ENCODE measurements around the gene YY1AP1. TPM values are rescaled to one million over a fixed set of nuclear protein-coding genes. Genes with fewer than 3 reads are reported as not detected.
"Not testable (repeated sequence)": the region's sequence is repeated elsewhere in the genome, so short reads cannot be mapped to it uniquely, and the experiment has no call there.

Gene YY1AP1, protein sequence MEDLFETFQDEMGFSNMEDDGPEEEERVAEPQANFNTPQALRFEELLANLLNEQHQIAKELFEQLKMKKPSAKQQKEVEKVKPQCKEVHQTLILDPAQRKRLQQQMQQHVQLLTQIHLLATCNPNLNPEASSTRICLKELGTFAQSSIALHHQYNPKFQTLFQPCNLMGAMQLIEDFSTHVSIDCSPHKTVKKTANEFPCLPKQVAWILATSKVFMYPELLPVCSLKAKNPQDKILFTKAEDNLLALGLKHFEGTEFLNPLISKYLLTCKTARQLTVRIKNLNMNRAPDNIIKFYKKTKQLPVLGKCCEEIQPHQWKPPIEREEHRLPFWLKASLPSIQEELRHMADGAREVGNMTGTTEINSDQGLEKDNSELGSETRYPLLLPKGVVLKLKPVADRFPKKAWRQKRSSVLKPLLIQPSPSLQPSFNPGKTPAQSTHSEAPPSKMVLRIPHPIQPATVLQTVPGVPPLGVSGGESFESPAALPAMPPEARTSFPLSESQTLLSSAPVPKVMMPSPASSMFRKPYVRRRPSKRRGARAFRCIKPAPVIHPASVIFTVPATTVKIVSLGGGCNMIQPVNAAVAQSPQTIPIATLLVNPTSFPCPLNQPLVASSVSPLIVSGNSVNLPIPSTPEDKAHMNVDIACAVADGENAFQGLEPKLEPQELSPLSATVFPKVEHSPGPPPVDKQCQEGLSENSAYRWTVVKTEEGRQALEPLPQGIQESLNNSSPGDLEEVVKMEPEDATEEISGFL
- total RNA-seq, result 100 to 1,000 TPM in 3 of 6 donors, 10 to 100 TPM in 3; 49.3 to 225 (median 89.9) TPM

DNA sequence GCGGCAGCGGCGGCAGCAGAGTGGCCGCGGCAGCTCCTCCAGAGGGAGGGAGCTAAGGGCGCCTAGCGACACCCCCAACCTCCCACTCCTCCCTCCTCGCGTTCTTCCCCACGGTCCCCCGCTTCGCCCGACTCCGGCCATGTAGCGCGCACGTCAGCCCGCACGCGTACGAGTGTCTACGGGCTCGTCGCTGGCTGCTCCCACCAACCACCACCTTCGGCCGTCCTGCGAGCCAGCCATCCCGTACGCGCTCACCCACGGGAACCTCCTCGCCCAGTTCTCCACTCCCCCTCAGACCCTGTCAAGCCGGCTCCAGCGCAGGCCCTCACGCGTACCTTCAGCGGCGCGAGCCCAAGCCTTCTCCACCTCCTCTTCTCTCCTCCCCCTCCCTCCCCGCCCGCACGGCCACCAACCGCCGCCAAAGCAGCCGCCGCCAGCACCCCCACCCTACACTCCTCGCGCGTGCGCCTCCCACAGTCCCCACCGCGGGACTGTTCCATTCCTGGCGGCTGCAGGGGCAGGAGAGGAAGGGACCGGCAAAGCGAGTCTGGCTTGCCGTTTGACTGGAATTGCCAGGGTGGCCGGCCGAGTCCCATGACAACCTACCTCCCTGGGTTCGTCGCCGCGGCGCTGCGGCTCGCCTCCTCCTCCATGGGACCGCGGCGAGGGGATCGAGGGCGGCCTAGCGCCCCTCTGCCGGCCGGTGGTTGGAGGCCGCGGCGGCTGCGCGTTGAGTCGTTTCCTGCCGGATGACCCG, at the start of gene YY1AP1:
Gene YY1AP1 (minus strand): TSS at position 451 of the 757 bp plus-strand sequence. CDS start 8,338 bp downstream, outside the sequence.
- H3K4me3 ChIP-seq, result peak within 1 kb of the TSS; percentile 79 to 98 (median 92)
- peak within 1 kb of the TSS; percentile 95 to 99 (median 98) for H3K27ac ChIP-seq
- TF ChIP-seq EP300 (IDR thresholded peaks at IDR 0.05) (no peak), POLR2A (IDR thresholded peaks at IDR 0.05) (peak in 3 of 4 donors; percentile 37 to 80 (median 77)), POLR2AphosphoS5 (IDR thresholded peaks at IDR 0.05) (peak; percentile 72 to 85)
- TF ChIP-seq, protein P1, sequence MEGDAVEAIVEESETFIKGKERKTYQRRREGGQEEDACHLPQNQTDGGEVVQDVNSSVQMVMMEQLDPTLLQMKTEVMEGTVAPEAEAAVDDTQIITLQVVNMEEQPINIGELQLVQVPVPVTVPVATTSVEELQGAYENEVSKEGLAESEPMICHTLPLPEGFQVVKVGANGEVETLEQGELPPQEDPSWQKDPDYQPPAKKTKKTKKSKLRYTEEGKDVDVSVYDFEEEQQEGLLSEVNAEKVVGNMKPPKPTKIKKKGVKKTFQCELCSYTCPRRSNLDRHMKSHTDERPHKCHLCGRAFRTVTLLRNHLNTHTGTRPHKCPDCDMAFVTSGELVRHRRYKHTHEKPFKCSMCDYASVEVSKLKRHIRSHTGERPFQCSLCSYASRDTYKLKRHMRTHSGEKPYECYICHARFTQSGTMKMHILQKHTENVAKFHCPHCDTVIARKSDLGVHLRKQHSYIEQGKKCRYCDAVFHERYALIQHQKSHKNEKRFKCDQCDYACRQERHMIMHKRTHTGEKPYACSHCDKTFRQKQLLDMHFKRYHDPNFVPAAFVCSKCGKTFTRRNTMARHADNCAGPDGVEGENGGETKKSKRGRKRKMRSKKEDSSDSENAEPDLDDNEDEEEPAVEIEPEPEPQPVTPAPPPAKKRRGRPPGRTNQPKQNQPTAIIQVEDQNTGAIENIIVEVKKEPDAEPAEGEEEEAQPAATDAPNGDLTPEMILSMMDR (IDR thresholded peaks at IDR 0.05), result peak in 4 of 6 experiments; percentile 48 to 72 (median 66)
- H3K36me3 ChIP-seq, result peaks cover 0 to 15% (median 3%) of the 10 kb centered on the region in 4 donors
- ATAC-seq (ENCODE audit: low FRiP score in 2 of 2) (peak; percentile 98), DNase-seq (peak; percentile 90 to 96)
- WGBS, 2 donors, result 0% methylated on average over 24 to 29 of the region's 81 CpGs
- H3K4me1 ChIP-seq, result peaks cover 22 to 51% (median 24%) of the 10 kb centered on the region in 4 donors
- no peaks in the 10 kb centered on the region for H3K9me3 ChIP-seq
- no peaks in the 10 kb centered on the region for H3K27me3 ChIP-seq

DNA sequence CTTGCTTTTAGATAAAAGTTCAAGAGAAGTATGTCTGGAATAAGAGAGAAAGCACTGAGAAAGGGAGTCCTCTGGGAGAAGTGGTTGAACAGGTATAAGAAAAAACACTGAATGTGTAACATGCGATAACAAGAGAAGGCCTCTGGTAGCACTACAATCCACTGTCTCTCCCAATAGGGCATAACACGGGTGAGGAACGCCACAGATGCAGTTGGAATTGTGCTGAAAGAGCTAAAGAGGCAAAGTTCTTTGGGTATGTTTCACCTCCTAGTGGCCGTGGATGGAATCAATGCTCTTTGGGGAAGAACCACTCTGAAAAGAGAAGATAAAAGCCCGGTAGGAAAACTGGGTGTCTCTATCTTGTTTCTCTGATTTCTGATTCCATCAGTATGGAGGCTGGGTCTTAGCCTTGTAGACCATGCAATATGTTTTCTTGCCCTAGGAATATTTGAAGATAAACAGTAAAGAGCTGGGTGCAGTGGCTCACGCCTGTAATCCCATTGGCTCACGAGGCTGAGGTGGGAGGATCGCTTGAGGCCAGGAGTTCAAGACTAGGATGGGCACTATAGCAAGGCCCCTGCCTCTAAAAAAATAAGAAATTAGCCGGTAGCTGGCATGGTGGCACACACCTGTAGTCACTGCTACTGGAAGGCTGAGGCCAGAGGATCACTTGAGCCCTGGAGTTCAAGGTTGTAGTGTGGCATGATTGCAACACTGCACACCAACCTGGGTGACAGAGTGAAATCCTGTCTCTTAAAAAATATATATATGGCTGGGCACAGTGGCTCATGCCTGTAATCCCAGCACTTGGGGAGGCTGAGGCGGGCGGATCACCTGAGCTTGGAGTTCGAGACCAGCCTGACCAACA, 40.7 kb upstream of the YY1AP1 start:
- Histone ChIP-seq H3K4me3 (no peak overlapping the region), H3K27me3 (no peaks in the 10 kb centered on the region), H3K27ac (no peak overlapping the region), H3K9me3 (no peaks in the 10 kb centered on the region), H3K4me1 (no peaks in the 10 kb centered on the region), H3K36me3 (peaks cover 4 to 62% (median 22%) of the 10 kb centered on the region in 4 donors)
- WGBS, 2 donors, result 50 to 63% methylated on average over 9 to 12 of the region's 12 CpGs
- ATAC-seq (ENCODE audit: low FRiP score in 2 of 2) (peak; percentile 26 to 71), DNase-seq (peak in 1 of 2 donors; percentile 25)
- TF ChIP-seq, protein P1 (IDR thresholded peaks at IDR 0.05), result peak in 5 of 6 experiments; percentile 40 to 59 (median 58)
- no peak for TF ChIP-seq POLR2A (IDR thresholded peaks at IDR 0.05)

DNA sequence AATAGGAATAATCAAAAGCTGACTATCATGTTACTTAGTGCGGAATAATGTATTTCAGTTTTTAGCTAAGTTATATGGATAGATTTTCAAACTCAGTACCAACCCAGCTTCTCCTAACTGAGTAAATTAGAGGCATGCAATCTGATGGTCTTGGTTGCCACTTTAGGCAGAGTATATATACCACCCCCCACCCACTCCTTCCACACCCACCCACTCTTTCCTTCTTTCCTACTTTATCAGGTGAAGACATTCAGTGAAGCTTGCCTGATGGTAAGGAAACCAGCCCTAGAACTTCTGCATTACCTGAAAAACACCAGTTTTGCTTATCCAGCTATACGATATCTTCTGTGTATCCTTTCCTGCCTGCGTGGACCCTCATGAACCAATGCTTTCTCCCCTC, 36.6 kb upstream of the YY1AP1 start:
- H3K27me3 ChIP-seq, result no peaks in the 10 kb centered on the region
- TF ChIP-seq POLR2AphosphoS5 (IDR thresholded peaks at IDR 0.05), result no peak
- TF ChIP-seq, protein P1 (IDR thresholded peaks at IDR 0.05), result no peak
- no peak for TF ChIP-seq EP300 (IDR thresholded peaks at IDR 0.05)
- TF ChIP-seq POLR2A (IDR thresholded peaks at IDR 0.05), result no peak
- no peak overlapping the region for H3K4me3 ChIP-seq
- DNase-seq (no peak), ATAC-seq (ENCODE audit: low FRiP score in 2 of 2) (no peak)
- H3K4me1 ChIP-seq, result no peaks in the 10 kb centered on the region
- no peaks in the 10 kb centered on the region for H3K9me3 ChIP-seq
- peaks cover 0 to 55% (median 11%) of the 10 kb centered on the region in 4 donors for H3K36me3 ChIP-seq
- H3K27ac ChIP-seq, result no peak overlapping the region
- 96% methylated on average over 3 of the region's 3 CpGs for WGBS, 2 donors

DNA sequence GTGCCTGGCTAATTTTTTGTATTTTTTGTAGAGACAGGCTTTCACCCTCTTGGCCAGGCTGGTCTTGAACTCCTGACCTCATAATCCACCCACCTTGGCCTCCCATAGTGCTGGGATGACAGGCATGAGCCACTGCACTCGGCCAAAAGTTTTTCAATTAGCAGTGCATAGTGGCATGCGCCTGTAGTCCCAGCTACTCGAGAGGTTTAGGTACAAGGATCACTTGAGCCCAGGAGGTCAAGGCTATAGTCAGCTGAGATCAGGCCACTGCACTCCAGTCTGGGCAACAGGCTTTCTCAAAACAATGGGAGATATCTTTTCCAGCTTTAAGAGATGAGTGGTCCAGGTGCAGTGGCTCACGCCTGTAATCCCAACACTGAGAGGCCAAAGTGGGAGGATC, 31.1 kb upstream of the YY1AP1 start:
- Histone ChIP-seq H3K9me3 (no peaks in the 10 kb centered on the region), H3K27ac (no peak overlapping the region), H3K27me3 (no peaks in the 10 kb centered on the region), H3K4me3 (no peak overlapping the region), H3K36me3 (peaks cover 0 to 49% (median 8%) of the 10 kb centered on the region in 4 donors), H3K4me1 (no peaks in the 10 kb centered on the region)
- DNase-seq (no peak), ATAC-seq (ENCODE audit: low FRiP score in 2 of 2) (no peak)
- TF ChIP-seq, protein P1 (IDR thresholded peaks at IDR 0.05), result no peak
- TF ChIP-seq EP300 (IDR thresholded peaks at IDR 0.05) (no peak), POLR2A (IDR thresholded peaks at IDR 0.05) (no peak), POLR2AphosphoS5 (IDR thresholded peaks at IDR 0.05) (no peak)
- 93 to 100% methylated on average over 2 to 3 of the region's 4 CpGs for WGBS, 2 donors

DNA sequence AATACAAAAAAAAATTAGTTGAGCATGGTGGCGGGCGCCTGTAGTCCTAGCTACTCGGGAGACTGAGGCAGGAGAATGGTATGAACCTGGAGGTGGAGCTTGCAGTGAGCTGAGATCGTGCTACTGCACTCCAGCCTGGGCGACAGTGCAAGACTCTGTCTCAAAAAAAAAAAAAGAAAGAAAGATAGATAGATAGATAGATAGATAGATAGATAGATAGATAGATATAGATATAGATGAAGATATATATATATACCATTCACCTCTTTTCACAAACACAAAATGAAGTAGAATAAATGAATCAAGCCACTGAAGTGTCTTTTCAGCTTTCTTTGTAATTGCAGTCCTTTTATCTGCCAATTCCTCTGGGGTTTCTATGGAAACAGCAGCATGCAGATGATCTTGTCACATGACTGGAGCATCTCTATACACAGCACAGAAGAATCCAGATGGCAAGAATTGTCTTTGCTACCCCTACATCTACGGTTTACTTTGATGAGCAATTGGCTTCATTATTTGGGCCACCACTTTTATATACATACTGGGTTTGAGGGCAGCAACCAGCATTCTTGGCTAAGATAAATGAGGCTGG, 30.0 kb upstream of the YY1AP1 start:
- ATAC-seq (ENCODE audit: low FRiP score in 2 of 2); H3K9me3 ChIP-seq; H3K4me3 ChIP-seq; H3K4me1 ChIP-seq; H3K27ac ChIP-seq; H3K27me3 ChIP-seq; DNase-seq: not testable (repeated sequence)
- H3K36me3 ChIP-seq, result peaks cover 0 to 48% (median 8%) of the 10 kb centered on the region in 4 donors
- WGBS, 2 donors, result 95 to 97% methylated on average over 6 of the region's 6 CpGs
